Astrocyte (in vitro differentiated cells and primary cell): ENCODE measurements around the gene POLR2H. TPM values are rescaled to one million over a fixed set of nuclear protein-coding genes. Genes with fewer than 3 reads are reported as not detected.

Experiments
- DNase-seq: peaks from one replicate; pipeline ENCODE4 v3.0.0-alpha.2; 2010; ENCODE audit warnings: low read depth
- FAIRE-seq: peaks from 2 replicates; lab custom pipeline; 2011; peaks lifted over from hg19 to GRCh38; lab: Jason Lieb, UNC
- H2AFZ ChIP-seq: 2 replicates; pipeline ENCODE4 v1.6.0; 2012; ENCODE audit warnings: low read depth, low read length, inconsistent platforms
- H3K27ac ChIP-seq: 2 replicates; pipeline ENCODE4 v1.5.1; 2011; ENCODE audit warnings: low read depth, low read length, inconsistent platforms
- H3K27me3 ChIP-seq: 2 replicates; pipeline ENCODE4 v1.6.0; 2011; ENCODE audit warnings: low read length, inconsistent platforms; ENCODE audit not compliant: insufficient read depth
- H3K36me3 ChIP-seq: 2 replicates; pipeline ENCODE4 v1.5.1; 2011; ENCODE audit warnings: low read length, inconsistent platforms; ENCODE audit not compliant: insufficient read depth
- H3K4me1 ChIP-seq: 2 replicates; pipeline ENCODE4 v1.5.1; 2011; ENCODE audit warnings: low read length, inconsistent platforms; ENCODE audit not compliant: insufficient read depth
- H3K4me2 ChIP-seq: 2 replicates; pipeline ENCODE4 v1.6.0; 2012; ENCODE audit warnings: low read length, inconsistent platforms
- H3K4me3 ChIP-seq: 2 replicates; pipeline ENCODE4 v1.5.1; 2011; ENCODE audit warnings: low read depth, mild to moderate bottlenecking, low read length, inconsistent platforms; ENCODE audit not compliant: insufficient read depth
- H3K79me2 ChIP-seq: 2 replicates; pipeline ENCODE4 v1.6.0; 2012; ENCODE audit warnings: mild to moderate bottlenecking, low read length, inconsistent platforms; ENCODE audit not compliant: insufficient read depth
- H3K9ac ChIP-seq: 2 replicates; pipeline ENCODE4 v1.6.0; 2012; ENCODE audit warnings: mild to moderate bottlenecking, low read length, inconsistent platforms
- H3K9me3 ChIP-seq: 2 replicates; pipeline ENCODE4 v1.5.1; 2012; ENCODE audit warnings: low read depth, mild to moderate bottlenecking, low read length, inconsistent platforms; ENCODE audit not compliant: insufficient read depth
- H4K20me1 ChIP-seq: 2 replicates; pipeline ENCODE4 v1.6.0; 2012; ENCODE audit warnings: low read length, inconsistent platforms; ENCODE audit not compliant: insufficient read depth
- H3K27ac Mint-ChIP-seq: one replicate; pipeline ENCODE4 v1.8.0; 2021; ENCODE audit warnings: mild to moderate bottlenecking, mixed read lengths; ENCODE audit not compliant: unreplicated experiment
- H3K27me3 Mint-ChIP-seq: one replicate; pipeline ENCODE4 v1.8.0; 2021; ENCODE audit warnings: low read depth, mixed read lengths; ENCODE audit not compliant: unreplicated experiment
- H3K36me3 Mint-ChIP-seq: one replicate; pipeline ENCODE4 v1.8.0; 2021; ENCODE audit warnings: low read depth, mixed read lengths; ENCODE audit not compliant: unreplicated experiment
- H3K4me1 Mint-ChIP-seq: one replicate; pipeline ENCODE4 v1.8.0; 2021; ENCODE audit warnings: low read depth, mixed read lengths; ENCODE audit not compliant: unreplicated experiment
- H3K4me3 Mint-ChIP-seq: one replicate; pipeline ENCODE4 v1.8.0; 2021; ENCODE audit warnings: mild to moderate bottlenecking, moderate library complexity, mixed read lengths; ENCODE audit not compliant: unreplicated experiment
- H3K9me3 Mint-ChIP-seq: one replicate; pipeline ENCODE4 v1.8.0; 2021; ENCODE audit warnings: mild to moderate bottlenecking, mixed read lengths; ENCODE audit not compliant: unreplicated experiment
- CTCF ChIP-seq: IDR thresholded peaks from 2 replicates; pipeline ENCODE4 v1.5.1; 2011; ENCODE audit warnings: low read depth, mild to moderate bottlenecking, inconsistent platforms, low read length, moderate library complexity; ENCODE audit not compliant: insufficient read depth
- EZH2 ChIP-seq: IDR thresholded peaks from 2 replicates; pipeline ENCODE4 v1.6.1; 2012; ENCODE audit warnings: mild to moderate bottlenecking, low read length, inconsistent platforms; ENCODE audit not compliant: insufficient read depth
- total RNA-seq: library from RNA; stranded (reverse); gene quantifications from 2 replicates; pipeline ENCODE4 v1.2.1, GENCODE V29; 2021

Gene POLR2H
- total RNA-seq, 1 donor from 2014 or later, result 63.2 TPM

DNA sequence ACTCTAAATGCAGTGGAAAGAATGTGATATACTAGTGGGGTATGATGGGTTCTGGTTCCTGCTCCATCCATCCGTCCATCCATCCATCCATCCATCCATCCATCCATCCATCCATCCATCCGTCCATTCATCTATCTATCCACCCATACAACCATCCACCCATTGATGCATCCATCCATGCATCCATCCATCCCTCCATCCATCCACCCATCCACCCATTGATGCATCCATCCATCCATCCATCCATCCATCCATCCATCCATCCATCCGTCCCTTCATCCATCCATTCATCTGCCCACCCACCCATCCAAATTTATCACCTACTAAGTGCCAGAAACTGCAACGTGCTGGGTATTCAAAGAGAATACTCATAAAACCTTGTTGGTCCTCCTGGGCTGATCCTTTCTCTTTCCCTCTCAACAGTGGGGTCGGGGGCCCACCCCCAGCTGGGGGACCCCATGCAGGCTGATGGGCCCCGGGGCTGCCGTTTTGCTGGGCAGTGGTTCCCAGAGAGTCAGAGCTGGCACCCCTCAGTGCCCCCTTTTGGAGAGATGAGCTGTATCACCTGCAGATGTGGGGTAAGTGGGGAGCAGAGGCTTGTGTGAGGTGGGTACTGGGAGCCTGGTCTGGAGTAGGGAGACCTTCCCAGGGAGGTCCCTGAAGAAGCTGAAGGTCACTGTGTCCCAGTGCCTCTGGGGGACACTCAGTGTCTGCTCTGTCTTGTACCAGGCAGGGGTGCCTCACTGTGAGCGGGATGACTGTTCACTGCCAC is 26.8 kb downstream of the POLR2H start:
- no peaks in the 10 kb centered on the region for H3K4me1 ChIP-seq
- Mint-ChIP-seq H3K36me3 (peaks cover 5% of the 10 kb centered on the region), H3K4me3 (no peak overlapping the region), H3K27me3 (peaks cover 52% of the 10 kb centered on the region), H3K4me1 (no peaks in the 10 kb centered on the region), H3K9me3 (no peaks in the 10 kb centered on the region), H3K27ac (no peak overlapping the region)
- no peak for FAIRE-seq
- no peaks in the 10 kb centered on the region for H3K79me2 ChIP-seq
- H4K20me1 ChIP-seq, result no peaks in the 10 kb centered on the region
- H3K9ac ChIP-seq, result no peak overlapping the region
- H3K27ac ChIP-seq, result no peak overlapping the region
- H3K4me2 ChIP-seq, result no peak overlapping the region
- no peak overlapping the region for H2AFZ ChIP-seq
- TF ChIP-seq EZH2 (no peak), CTCF (no peak)
- no peak overlapping the region for H3K4me3 ChIP-seq
- H3K9me3 ChIP-seq, result no peaks in the 10 kb centered on the region
- peaks cover 15% of the 10 kb centered on the region for H3K27me3 ChIP-seq
- DNase-seq, result no peak
- no peaks in the 10 kb centered on the region for H3K36me3 ChIP-seq

DNA sequence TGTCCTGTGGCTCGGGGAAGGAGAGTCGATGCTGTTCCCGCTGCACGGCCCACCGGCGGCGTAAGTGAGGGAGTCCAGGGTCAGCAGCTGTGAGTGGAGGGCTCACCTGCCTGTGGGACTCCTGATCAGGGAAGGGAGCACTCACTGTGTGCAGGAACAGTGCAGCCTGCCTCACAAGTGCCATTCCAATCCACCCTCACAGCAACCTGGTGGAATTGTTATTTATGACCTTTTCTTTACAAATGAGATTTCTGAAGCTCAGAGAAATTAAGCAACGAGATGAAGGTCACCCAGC is 27.4 kb downstream of the POLR2H start:
- Histone ChIP-seq H3K27me3 (peaks cover 15% of the 10 kb centered on the region), H3K4me1 (no peaks in the 10 kb centered on the region), H3K27ac (no peak overlapping the region), H3K79me2 (no peaks in the 10 kb centered on the region), H2AFZ (no peak overlapping the region), H3K9ac (no peak overlapping the region), H3K4me3 (no peak overlapping the region), H3K4me2 (no peak overlapping the region), H3K9me3 (no peaks in the 10 kb centered on the region), H3K36me3 (no peaks in the 10 kb centered on the region), H4K20me1 (no peaks in the 10 kb centered on the region)
- Mint-ChIP-seq H3K27me3 (peaks cover 51% of the 10 kb centered on the region), H3K27ac (no peak overlapping the region), H3K4me3 (no peak overlapping the region), H3K36me3 (peaks cover 5% of the 10 kb centered on the region), H3K9me3 (no peaks in the 10 kb centered on the region), H3K4me1 (no peaks in the 10 kb centered on the region)
- TF ChIP-seq EZH2 (no peak), CTCF (no peak)
- FAIRE-seq (no peak), DNase-seq (no peak)

- Histone ChIP-seq H2AFZ (no peak overlapping the region), H3K36me3 (no peaks in the 10 kb centered on the region), H3K79me2 (no peaks in the 10 kb centered on the region), H3K9me3 (no peaks in the 10 kb centered on the region), H3K27me3 (peaks cover 15% of the 10 kb centered on the region), H3K4me2 (no peak overlapping the region), H3K9ac (no peak overlapping the region), H4K20me1 (no peaks in the 10 kb centered on the region), H3K4me1 (no peaks in the 10 kb centered on the region), H3K27ac (no peak overlapping the region), H3K4me3 (no peak overlapping the region)
- peaks cover 51% of the 10 kb centered on the region for H3K27me3 Mint-ChIP-seq
- no peak for TF ChIP-seq CTCF
- TF ChIP-seq EZH2, result no peak
- H3K27ac Mint-ChIP-seq, result no peak overlapping the region
- H3K36me3 Mint-ChIP-seq, result peaks cover 5% of the 10 kb centered on the region
- no peaks in the 10 kb centered on the region for H3K9me3 Mint-ChIP-seq
- no peak for DNase-seq
- no peak overlapping the region for H3K4me3 Mint-ChIP-seq
- no peaks in the 10 kb centered on the region for H3K4me1 Mint-ChIP-seq
- no peak for FAIRE-seq
Measured at GRCh38 chr3:184389384-184389783, 27.9 kb downstream of the POLR2H start.
